Fibroblast of villous mesenchyme (primary cell): ENCODE results near the gene IL3. TPM values are rescaled to one million over a fixed set of nuclear protein-coding genes. Genes with fewer than 3 reads are reported as not detected.

Experiments used
- DNase-seq: peaks from one replicate; pipeline ENCODE4 v3.0.0-alpha.2; 2010; ENCODE audit warnings: low read depth
- H3K4me3 ChIP-seq: 2 replicates; pipeline ENCODE4 v1.5.1; 2011; ENCODE audit warnings: low read depth, mild to moderate bottlenecking, low read length
- total RNA-seq: library from RNA; depleted of rRNA; stranded (reverse); fragments of >200 nt; gene quantifications from 2 replicates; pipeline ENCODE4 v1.2.3, GENCODE V29; 2012
- TF ChIP-seq, protein P1 (sequence below): IDR thresholded peaks from 2 replicates; pipeline ENCODE4 v1.5.1; 2012; ENCODE audit warnings: low read depth, mild to moderate bottlenecking, low read length; ENCODE audit not compliant: insufficient read depth

The IL3 gene
- total RNA-seq, 1 donor: not detected

- TF ChIP-seq, protein P1, sequence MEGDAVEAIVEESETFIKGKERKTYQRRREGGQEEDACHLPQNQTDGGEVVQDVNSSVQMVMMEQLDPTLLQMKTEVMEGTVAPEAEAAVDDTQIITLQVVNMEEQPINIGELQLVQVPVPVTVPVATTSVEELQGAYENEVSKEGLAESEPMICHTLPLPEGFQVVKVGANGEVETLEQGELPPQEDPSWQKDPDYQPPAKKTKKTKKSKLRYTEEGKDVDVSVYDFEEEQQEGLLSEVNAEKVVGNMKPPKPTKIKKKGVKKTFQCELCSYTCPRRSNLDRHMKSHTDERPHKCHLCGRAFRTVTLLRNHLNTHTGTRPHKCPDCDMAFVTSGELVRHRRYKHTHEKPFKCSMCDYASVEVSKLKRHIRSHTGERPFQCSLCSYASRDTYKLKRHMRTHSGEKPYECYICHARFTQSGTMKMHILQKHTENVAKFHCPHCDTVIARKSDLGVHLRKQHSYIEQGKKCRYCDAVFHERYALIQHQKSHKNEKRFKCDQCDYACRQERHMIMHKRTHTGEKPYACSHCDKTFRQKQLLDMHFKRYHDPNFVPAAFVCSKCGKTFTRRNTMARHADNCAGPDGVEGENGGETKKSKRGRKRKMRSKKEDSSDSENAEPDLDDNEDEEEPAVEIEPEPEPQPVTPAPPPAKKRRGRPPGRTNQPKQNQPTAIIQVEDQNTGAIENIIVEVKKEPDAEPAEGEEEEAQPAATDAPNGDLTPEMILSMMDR: no peak
- no peak overlapping the region for H3K4me3 ChIP-seq
- no peak for DNase-seq
Measured at GRCh38 chr5:132055808-132056609, 4.4 kb upstream of the IL3 start.

GRCh38 chr5:132056610-132057497 lies 3.6 kb upstream of the IL3 start:
- TF ChIP-seq, protein P1: no peak
- no peak for DNase-seq

DNA sequence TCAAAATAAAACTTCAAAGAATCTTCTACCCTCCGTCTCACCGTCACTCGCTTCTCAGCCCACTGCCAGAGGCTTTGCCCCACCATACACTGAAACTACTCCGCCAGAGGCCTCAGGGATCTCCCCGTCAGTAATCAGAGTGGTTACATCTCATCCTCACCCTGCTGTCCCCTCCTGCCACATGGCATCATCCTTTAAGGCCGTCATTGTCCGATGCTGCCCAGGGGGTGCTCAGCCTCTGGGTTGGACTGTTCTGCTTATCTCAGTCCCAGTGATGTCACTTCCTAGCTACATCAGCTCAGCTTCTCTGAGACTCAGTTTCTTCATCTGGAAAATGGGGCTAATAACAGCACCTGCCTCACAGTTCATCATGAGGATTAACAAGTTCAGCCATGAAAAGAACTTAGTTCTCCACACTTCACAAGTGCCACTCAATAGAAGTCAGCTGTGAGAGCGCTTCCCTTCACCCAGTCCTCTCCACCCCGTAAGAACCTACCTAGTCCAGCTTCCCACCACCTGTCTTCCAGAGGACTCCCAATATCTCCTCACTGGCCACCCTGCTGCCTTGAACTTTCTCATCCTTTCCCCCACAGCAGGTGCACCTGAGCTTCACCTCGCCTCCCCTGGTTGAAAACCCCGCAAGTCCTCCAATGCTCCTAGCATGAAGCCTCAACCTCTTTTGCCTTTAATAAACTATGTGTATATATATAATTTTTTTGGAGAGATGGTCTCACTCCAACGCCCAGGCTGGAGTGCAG lies 2.8 kb upstream of the IL3 start:
- DNase-seq: no peak
- no peak overlapping the region for H3K4me3 ChIP-seq
- TF ChIP-seq, protein P1: no peak

More at GRCh38 chr5:132056610-132057497, 3.6 kb upstream of the IL3 start:
- H3K4me3 ChIP-seq: no peak overlapping the region

GRCh38 chr5:132058646-132059042 lies 1.8 kb upstream of the IL3 start:
- TF ChIP-seq, protein P1: no peak
- no peak overlapping the region for H3K4me3 ChIP-seq
- no peak for DNase-seq

- DNase-seq: no peak
- no peak overlapping the region for H3K4me3 ChIP-seq
- TF ChIP-seq, protein P1: no peak
Measured at GRCh38 chr5:132059043-132059695, 1.3 kb upstream of the IL3 start.
